ENCODE measurements around the gene GRHL1.

Gene GRHL1

GRCh38 chr2:9994462-9994861 lies 43.0 kb downstream of the GRHL1 start:
- no peak for DNase-seq (ENCODE audit: low read depth)

DNA sequence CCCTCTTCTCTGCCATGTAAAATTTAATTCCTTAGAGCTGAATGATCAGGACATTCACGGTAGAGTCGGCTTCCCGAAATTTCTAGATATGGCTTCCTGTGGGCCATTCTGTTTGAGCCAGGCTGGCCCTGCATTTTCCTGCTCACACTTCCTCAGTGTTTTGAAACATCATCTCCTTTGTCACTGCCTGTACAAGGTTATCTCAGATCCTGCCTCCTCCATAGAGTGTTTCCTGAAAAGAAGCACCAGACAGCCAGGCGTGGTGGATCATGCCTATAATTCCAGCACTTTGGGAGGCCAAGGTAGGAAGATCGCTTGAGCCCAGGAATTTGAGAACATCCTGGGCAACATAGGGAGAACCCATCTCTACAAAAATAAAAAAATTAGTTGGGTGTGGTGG lies 43.6 kb downstream of the GRHL1 start:
- DNase-seq (ENCODE audit: low read depth): no peak

GRCh38 chr2:9996321-9996720 lies 44.8 kb downstream of the GRHL1 start:
- DNase-seq (ENCODE audit: low read depth): no peak

DNA sequence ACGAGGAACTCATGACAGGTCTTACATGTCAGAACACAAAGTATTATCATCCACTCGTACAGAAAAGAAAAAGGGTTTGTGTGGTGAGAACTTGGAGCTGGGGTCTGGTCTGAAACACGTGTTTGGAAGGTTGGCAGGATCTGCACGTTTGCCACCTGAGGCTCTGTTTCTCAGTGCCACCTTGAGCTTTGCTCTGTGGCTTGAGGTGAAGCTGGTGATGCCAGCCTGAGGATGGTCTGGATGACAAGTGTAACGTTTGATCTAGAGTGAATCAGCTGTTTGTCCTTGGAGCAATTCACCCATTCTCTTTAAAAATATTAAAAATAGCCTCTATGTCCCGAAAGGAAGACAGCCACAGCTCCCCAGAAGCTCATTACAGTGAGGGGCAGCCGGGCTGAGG lies 46.4 kb downstream of the GRHL1 start:
- DNase-seq (ENCODE audit: low read depth): no peak

GRCh38 chr2:9998916-9999654 lies 47.6 kb downstream of the GRHL1 start:
- DNase-seq (ENCODE audit: low read depth): no peak

- no peak for DNase-seq (ENCODE audit: low read depth)
Observed at GRCh38 chr2:9999693-10000092, 48.2 kb downstream of the GRHL1 start.

- DNase-seq (ENCODE audit: low read depth): no peak
Observed at GRCh38 chr2:10000541-10000940, 49.0 kb downstream of the GRHL1 start.

GRCh38 chr2:10001586-10001985 lies 50.1 kb downstream of the GRHL1 start:
- no peak for DNase-seq (ENCODE audit: low read depth)

DNA sequence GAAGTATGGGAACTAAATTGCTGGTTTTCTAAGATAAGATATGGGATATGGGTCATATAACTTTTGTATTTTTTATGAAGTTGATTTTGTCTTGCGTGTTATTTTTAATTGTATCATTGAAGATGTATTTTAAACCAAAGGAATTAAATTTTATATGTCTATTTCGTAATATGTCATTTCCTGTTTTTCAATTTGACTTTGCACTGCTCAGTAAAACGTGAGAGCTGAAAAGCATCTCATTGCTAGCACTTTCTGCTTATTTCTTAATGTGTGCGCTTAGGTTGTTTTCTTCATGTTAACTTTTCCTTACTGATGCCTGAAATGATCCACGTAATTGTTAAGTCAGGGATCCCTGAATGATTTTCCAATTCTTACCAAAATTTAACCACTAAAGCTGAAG lies 50.6 kb downstream of the GRHL1 start:
- no peak for DNase-seq (ENCODE audit: low read depth)

- DNase-seq (ENCODE audit: low read depth): no peak
Observed at GRCh38 chr2:10002681-10003080, 51.2 kb downstream of the GRHL1 start.

DNA sequence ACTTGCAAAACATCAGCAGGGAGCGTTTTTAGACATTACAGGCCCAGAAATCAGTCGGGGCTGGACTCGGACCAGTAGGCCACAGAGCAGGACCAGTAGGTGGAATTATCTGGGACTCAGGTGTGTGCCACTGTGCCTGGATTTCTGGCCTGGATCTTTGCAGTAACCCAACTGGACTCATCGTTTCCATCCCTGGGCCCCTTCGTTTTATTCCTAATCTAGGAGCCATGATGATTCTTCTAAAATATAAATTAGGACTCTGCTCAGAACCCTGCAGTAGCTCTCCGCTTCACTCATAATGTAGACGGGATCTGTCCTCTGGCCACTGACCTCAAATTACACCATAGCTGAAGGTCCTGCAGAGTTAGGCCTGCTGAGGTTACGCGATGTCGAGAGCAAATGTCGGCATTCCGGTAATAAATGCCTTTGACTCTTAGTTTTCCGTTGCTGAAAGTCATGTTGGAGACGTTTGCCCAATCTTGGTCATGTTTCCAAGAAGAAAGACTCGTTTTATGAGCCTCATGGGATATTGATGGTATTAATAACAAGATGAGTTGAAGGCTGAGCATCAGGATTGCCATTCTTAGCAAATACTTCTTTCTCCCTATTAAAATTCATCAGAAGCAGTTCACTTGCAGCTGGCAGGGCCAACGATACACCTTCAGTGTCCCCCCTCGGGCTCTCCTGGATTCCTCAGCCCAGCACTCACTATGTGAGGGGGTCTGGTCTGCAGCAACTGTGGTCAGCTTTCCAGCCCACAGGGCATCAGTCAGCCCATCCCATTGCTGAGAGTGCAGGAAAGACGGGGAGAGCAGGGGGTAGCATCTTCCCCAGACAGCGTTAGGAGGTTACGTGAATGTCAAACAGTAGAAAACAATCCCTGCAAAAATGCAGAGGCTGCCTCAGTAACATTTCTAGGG lies 52.0 kb downstream of the GRHL1 start:
- DNase-seq (ENCODE audit: low read depth): no peak

DNA sequence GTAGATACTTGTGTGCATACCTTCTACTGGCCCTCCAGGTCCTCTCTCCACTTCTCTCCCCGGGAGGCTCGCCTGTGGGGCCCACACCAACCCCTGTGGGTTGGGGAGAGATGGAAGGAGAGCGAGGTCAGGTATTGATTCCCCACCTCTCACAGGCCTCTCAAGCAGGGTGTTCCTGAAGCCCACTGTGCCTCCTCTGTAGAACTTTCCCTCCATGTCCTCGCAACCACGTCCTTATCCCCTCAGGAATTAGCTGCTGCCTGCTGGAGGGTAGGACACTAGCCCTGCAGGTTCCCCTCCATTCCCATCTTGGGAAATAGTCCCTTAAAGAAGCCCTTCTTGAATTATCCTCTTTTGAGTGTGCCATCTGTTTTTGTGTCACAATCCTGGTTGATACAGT lies 52.9 kb downstream of the GRHL1 start:
- DNase-seq (ENCODE audit: low read depth): no peak

GRCh38 chr2:10004836-10005235 lies 53.3 kb downstream of the GRHL1 start:
- no peak for DNase-seq (ENCODE audit: low read depth)

DNA sequence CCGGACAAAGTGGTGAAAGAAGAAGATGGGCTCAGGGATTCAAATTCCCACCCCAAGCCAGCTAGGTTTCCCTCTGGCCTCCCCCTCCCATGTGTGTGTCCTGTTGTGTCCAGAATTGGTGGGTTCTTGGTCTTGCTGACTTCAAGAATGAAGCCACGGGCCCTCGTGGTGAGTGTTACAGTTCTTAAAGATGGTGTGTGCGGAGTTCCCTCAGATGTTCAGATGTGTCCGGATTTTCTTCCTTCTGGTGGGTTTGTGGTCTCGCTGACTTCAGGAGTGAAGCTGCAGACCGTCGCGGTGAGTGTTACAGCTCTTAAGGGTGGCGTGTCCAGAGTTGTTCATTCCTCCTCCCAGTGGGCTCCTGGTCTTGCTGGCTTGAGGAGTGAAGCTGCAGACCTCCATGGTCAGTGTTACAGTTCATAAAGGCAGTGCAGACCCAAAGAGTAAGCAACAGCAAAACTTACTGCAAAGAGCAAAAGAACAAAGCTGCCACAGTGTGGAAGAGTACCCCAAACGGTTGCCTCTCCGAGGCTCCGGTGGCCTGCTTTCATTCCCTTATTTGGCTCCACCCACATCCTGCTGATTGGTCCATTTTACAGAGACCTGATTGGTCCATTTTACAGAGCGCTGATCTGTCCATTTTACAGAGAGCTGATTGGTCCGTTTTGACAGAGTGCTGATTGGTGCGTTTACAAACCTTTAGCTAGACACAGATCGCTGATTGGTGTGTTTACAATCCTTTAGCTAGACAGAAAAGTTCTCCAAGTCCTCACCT lies 54.2 kb downstream of the GRHL1 start:
- no peak for DNase-seq (ENCODE audit: low read depth)

DNA sequence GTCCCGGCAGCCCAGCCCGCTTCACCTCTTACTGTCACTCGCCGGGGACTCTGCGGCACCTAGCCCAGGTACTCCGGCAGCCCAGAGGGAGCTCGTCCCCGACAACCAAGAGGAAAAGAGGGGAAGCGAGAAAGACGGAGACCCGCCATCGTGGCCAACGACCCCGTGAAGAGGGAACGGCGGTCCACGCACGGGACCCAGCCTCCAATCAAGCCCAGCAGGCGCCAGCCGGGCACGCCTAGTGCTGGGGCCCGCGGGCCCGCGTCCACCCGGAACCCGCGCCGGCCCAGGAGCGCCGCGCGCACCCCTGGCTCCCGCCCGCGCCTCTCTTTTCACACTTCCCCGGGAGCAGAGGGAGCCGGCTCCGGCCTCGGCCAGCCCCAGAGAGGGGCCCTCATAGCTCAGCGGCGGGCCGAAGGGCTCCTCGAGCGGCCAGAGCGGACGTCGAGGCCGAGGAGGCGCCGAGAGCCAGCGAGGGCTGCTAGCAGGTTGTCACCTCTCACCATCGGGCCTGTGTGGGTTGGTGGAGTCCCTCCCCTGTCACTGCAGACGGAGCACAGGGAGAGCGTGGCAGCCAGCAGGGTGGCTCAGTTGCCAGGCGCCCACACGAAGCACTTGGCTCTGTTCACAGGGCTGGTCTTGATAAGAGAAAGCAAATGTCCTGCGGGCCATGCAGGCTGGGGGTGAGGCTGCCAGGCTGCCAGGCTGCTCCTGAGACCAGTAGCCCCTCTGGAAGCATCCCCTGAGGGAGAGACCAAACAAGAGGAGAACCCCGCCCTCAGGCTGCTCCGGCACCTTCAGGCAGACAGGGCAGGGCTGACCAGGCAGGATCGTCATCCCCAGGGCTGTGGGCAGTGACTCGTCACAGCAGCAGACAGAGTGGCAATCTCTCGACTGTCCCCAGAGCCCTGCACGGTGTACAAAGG lies 55.0 kb downstream of the GRHL1 start:
- DNase-seq (ENCODE audit: low read depth): no peak

GRCh38 chr2:10007435-10007834 lies 55.9 kb downstream of the GRHL1 start:
- DNase-seq (ENCODE audit: low read depth): no peak

DNA sequence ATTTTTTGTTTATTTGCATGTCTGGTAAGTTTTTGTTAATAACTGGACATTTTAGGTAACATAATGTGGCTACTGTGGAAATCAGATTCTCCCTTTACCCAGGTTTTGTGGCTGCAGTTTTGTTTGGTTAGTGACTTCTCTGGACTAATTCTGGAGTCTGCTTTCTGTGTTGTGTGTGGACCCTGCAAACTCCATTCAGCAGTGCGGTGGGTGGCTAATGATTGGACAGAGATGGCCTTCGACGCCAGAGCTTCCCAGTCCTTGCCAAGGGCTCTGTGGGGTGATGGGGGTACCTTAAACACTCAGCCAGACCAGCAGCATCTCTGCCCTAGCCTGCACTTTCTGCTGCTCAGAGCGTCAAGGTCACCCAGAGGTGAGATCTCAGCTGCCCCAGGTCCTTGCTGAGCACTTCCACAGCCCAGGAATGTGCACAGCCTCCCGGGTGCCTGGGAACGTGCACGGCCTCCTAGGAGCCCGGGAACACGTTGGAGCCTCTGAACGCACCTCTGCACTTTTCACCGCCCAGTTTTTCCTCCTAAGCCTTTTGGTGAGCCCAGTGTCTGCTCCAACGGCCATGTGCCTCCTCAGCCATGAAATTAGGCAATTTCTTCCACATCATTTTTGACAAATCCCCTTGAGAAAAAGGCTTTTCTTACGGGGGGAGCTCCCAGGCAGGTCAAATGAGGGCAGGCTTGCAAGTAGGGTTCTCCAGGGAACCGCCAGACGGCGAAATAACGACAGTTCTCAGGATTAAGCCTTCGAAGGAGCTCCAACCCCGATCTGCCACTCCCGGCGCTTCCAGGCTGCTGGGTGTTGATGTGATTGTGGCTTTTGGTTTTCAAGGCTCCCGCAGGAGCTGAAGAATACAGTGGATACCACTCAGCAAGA lies 56.7 kb downstream of the GRHL1 start:
- no peak for DNase-seq (ENCODE audit: low read depth)

- no peak for DNase-seq (ENCODE audit: low read depth)
Observed at GRCh38 chr2:10008809-10009176, 57.3 kb downstream of the GRHL1 start.

- no peak for DNase-seq (ENCODE audit: low read depth)
Observed at GRCh38 chr2:10009271-10009810, 57.8 kb downstream of the GRHL1 start.
